GM21619 (cell line): ENCODE data around the gene SUSD1.
A peak's percentile ranks its signal among the peaks of the same experiment; 100 is the strongest.
"Not testable (repeated sequence)": the region's sequence is repeated elsewhere in the genome, so short reads cannot be mapped to it uniquely, and the experiment has no call there.

ENCODE experiments used
- ATAC-seq: cut with Tn5 transposase; IDR thresholded peaks from one replicate; pipeline ENCODE4 v1.9.1; 2021; ENCODE audit not compliant: unreplicated experiment

SUSD1 gene

DNA sequence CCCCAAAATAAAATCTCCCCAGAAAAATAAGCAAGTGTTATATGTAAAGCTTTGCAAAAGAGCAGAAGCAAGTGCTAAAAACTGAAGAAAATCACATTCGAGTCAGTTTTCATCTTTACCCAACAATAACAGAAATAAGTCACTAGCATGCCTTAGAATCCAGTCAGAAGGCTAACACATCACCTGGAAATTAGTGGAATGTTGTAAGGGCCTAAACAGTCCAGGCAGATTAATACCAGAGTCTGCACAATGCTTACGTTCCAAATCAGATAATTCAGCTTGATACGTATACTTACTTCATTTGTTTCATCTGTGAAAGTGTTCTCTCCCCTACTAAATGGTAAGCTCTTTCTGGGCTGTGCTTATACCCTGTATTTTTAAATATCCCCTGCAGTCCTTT is 42.7 kb downstream of the SUSD1 start:
- ATAC-seq = no peak

DNA sequence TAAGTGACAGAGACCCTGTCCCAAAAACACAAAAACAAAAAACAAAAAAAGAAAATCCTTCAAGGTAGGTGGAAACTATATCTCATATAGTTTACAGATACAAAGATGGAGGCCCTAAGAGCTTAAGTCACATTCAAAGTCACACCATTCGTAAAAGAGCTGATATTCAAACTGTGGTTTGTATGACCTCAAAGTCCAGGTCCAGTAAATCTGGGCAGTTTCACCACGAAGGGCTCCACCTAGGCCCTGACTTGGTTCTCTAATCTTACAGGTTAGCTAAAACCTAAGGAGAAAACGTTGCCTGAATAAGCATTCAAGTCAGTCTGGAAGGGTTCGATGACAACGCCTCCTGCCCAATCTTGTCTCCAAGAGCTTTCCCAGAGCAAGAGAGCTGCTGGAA is 44.1 kb downstream of the SUSD1 start:
- ATAC-seq = no peak

DNA sequence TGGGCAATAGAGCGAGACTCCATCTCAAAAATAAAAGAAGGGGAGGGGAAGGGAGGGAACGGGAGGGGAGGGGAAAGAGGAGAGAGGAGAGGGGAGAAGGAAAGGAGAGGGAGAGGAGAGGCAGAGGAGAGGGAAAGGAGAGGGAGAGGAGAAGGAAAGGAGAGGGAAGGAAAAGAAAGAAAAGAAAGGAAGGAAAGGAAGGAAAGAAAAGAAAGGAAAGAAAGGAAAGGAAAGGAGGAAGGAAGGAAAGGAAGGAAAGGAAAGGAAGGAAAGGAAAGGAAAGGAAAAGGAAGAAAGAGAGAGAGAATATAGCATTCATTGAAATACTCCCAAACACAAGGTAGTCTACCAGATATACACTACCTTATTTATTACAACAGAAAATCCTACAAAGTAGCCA is 44.8 kb downstream of the SUSD1 start:
- no peak for ATAC-seq

DNA sequence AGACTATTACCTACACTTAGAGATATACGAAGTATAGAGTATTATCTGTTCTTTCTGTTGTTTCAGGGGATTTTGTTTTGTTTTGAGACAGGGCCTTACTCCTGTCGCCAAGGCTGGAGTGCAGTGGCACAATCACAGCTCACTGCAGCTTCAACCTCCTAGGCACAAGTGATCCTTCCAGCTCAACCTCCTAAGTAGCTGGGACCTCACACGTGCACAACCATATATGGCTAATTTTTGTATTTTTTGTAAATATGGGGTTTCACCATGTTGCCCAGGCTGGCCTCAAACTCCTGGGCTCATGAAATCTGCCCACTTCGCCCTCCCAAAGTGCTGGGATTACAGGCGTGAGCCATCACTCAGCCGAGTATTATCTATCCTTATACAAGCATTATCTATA is 45.9 kb downstream of the SUSD1 start:
- ATAC-seq = no peak

DNA sequence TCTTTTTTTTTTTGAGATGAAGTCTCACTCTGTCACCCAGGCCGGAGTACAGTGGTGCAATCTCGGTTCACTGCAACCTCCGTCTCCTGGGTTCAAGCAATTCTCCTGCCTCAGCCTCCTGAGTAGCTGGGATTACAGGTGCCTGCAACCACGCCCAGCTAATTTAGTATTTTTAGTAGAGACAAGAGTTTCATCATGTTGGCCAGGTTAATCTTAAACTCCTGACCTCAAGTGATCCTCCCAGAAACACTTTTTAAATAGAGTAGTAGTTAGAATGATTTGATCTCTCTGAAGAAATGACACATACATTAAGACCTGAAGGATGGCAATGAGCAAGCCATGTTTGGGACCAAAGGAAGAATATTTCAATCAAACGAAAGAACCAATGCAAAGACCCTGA is 46.7 kb downstream of the SUSD1 start:
- ATAC-seq = not testable (repeated sequence)

DNA sequence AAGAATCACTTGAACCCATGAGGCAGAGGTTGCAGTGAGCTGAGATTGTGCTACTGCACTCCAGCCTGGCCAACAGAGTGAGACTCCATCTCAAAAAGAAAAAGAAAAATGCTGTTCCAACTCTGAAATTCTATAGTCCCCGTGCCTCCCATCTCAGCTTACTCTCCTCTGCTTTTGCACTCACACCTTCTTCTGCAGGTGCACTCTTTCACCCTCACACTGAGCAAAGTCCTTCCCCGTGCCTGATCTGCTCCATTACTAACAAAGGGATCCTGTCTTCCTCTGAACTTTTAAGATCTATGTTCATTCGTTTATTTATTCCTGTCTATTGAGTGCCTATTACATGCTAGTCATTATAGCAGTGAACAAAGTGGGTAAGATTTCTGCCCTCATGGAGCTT is 47.8 kb downstream of the SUSD1 start:
- ATAC-seq = no peak

DNA sequence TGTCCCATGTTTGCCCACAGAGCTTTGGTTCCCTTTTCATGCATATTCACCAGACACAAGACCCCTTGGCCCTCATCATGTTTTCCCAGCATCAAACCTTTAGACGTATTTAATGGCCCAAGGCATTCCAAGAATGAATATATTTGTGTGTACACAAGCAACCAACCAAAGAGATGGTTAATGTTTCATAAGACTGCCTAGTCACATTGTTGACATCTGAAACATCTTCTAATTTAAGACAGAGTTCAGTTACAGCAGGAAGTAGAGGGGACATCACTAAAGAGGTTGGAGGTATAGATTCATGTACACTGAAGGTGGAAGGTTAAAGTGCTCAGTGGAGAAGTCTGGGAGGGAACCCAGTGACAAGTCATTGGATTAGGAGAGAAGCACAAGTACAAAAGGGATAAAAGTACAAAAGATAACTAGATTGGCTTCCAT is 49.1 kb downstream of the SUSD1 start:
- ATAC-seq = peak; percentile 76

DNA sequence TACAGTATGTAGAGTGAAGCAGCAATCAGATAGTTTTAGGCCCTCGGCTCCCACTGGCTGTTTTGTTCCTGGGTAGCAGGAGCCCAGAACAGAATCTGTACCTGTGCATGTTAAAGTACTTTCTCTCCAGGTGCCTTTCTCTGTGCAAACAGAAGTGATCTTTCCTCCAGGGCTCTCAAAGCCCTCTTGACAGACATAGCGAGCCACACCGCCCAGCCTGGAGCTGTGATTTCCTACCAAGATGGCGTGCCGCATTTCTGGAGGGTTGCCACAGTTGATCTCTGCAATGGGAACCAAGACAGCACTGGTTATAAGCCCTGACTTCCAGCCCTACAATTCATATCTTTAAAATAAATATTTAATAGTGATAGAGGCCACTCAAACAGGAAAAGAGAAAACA is 50.9 kb downstream of the SUSD1 start:
- ATAC-seq = no peak

DNA sequence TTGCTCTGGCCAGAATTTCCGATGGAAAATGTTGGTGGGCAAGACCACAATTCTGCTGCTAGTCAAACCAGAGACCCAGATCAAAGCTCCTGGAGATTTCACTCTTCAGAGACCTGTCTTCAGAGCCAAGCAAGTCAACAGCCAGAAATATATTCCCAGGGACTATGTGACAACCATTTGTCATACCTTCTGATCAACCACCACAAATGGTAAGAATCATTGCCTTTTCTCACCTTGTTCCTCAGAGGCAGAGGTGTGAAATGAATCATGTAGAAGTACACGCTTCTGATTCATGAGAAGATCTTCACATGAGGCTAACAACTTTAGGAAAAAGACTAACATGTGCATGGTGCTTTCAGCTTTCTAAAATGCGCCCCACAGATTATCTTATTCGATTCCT is 53.5 kb downstream of the SUSD1 start:
- ATAC-seq = no peak

DNA sequence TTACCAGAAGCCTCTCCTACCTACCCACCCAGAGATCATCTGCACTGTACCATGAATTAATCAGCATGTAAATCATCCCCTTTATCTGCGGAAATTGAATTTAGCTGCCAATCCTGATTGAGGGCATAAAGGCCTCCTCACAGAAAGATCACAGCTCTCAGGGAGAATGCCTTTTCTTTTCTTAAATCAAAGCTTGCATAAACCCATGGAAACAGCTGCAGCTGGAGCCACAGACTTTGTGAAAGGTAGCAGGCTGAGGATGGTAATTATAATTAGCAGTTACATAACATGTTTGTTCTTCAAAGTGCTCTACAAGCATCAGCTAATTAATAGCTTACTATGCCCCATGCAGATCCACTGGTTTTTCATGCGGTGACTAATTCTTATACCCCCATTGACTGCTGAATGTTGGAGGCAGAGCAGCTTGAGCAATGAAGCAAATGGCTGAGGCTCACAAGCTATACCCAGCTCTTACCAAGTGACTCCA is 54.6 kb downstream of the SUSD1 start:
- no peak for ATAC-seq

DNA sequence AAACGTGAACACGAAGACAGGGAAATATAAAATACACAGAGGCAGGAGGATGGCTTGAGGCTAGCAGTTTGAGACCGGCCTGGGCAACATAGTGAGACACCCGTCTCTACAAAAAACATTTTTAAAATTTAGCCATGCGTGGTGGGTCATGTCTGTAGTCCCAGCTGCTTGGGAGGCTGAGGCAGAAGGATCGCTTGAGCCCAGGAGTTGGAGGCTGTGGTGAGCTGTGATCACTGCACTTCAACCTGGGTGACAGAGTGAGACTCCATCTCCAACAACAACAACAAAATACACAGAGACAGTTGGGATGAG is 55.1 kb downstream of the SUSD1 start:
- ATAC-seq = no peak

DNA sequence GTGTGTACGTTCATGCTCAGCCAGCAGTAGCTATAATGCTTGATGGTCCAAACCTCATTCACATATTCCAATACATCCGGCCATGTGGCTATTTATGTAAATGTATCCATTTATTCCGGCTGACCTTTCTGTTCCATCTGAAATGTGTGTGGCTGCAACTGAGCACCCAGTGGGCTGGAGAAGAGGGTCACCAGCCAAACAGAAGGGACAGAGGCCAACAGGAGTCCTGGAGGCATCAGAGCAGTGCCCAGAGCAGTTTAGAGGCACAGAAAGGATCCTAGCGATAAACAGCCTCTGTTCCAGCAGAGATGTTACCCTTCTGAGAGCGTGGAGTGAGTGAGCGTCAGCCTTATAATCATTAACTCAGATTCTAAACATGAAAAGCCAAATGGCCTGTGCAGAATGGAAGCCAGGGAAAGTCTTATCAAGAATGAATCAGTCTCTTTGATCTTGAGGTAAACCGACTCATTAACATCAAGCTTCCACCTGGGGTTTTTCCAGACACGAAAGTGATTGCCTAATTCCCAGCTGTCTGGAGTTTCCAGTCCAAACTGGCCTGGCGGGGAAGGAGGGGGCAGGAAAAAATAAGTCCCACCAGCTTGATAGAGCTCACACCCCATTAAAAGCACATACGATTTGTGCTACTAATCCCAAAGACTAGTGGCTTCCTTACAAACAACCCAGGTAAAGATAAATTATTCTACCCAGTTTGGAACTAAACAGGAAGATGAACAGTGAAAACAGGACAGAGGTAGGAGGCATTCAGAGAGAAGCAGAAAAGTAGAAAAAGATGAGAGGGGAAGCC is 55.7 kb downstream of the SUSD1 start:
- no peak for ATAC-seq

DNA sequence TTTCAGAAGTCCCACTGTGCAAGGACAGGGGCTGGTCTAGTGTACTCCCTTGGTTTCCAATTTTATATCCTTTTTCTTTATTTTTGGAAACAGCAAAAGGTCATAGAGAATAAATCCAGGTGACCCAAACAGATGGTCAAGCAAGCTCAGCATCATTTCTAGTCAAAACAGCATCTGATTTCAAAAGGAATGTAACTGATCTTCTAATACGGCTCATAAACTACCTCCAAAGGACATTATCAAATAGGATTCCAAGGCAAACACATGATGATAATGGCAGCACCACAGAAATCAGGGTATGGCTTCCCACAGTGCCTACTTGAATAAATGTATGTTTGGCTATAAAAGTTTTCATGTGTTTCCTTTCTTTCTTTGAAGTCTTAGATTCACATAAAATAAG is 57.1 kb downstream of the SUSD1 start:
- no peak for ATAC-seq

DNA sequence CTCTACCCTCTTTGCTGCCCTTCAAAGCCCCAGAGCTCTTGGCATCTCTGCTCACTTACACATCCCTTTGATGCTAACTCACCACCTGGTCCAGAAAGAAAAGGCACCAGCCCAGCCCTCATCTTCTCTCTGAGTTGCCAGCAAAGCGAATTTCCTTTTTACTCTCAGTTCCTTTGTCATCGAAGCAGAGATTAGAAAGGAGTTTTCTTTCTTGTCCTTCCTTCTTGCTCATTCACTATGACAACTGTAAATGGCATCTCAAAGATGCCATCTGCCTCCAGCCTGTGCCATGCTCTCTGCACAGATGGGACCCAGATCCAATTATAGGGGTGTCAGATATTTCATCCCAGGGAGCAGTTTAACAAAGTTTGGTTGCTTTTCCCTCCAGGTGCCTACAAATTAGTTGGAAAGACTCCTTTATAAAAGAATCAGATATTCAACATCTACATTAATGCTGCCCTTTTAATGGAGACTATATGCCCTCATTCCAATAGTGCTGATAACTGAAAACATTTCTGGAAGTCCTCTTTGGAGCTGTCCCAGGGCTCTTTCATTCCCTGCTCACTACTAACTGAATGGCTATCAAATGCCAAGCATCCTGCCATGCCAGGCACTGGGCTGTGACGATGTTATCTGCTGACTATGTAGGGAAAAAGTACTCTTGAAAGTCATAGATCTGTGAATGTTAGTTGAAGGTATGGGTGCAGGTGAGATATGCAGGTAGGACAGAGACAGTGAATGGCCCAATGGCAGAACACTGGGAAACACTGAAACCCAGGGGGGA is 58.9 kb downstream of the SUSD1 start:
- no peak for ATAC-seq

DNA sequence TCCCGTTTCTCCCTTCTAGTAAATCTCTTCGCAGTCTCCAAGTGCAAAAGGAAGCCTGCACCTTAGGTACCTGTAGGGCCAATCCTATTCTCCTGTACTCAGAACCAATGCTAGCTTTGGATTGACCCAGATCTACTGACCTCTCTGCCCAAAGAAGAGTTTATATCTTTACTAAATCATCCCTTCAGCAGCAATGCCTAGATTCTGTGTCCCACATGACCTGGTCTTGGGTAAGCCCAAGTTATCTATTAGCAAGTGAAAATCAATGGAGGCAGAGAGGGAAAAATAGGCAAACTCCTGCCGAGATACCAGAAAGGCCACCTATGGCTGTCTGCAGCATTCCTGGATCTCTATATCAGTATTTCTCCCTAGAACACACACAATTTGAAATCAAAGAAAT is 60.0 kb downstream of the SUSD1 start:
- no peak for ATAC-seq

DNA sequence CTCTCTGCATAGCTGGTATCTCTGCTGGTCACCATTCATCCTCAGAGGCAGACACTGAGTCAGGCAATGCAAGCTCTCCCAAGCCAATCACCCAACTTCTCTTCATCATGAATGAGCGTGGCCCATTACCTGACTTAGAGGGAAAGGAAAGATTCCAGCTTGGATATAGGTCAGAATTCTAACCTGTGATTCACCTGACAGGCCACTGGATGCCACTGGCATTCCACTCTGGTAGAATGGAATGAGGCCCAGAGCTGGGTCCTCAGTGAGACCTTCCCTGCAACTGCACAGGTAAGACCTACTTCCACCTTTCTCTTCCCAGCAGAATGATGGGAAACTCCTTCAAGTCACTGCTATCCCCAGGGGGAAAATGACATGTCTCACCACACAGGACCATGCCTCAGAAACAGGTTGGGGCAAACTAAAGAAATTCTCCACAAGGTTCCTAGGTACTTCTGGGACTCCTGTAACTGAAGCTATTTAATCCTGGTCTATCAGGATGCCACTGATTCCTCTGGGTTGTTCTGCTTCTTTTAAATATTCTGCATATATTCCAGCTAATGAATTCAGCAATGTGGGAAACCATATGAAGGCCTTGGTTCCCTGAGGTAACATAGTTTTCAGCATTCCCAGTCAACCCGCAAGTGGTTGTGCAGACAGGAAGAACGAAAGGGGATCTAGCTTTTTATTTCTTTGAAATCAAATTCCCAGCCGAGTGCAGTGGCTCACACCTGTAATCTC is 62.0 kb downstream of the SUSD1 start:
- ATAC-seq = no peak

DNA sequence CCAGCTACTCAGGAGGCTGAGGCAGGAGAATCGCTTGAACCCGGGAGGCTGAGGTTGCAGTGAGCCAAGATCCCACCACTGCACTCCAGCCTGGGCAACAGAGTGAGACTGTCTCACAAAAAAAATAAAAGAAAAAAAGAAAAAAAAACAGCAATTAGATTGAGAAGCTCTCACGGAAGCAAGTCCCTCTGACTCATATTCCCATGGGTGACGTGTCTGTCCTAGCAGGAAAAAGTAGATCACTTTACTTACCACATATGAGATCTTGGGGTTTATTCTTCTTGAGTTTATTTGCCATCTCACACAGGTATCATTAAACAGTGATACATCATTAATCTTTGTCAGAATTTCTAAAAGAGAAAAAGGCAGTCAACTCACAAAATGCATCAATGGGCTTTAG is 62.6 kb downstream of the SUSD1 start:
- ATAC-seq = no peak

DNA sequence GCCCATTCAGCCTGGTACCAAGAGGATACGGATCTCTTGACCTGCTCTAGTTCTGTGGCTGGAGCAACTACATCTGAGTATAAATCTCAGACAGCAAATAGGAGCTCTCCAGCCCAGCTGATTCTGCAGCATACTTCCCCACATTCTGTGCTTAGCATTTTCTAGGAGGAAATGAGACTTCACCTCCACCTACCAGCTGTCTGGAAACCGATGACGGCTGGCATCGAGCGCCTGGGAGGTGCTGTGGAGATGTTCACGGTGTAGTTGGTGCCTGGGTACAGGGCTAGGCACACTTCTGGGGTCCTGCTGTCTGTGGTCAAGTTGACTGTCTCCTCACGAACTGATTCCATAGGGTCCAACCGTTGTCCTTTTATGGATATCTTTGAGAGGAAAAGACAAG is 63.6 kb downstream of the SUSD1 start:
- no peak for ATAC-seq

DNA sequence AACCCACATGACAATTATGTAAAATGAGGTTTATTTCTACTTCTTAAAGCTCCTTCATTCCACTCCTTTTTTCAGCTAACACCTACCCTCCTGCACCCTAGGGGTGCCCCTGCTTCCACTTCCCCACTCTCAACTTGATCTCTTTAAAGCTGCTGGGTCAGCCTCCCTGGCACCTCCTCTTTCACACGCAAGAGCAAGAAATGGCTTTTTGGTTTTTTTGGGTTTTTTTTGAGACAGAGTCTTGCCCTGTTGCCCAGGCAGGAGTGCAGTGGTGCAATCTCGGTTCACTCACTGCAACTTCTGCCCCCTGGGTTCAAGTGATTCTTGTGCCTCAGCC is 64.4 kb downstream of the SUSD1 start:
- no peak for ATAC-seq

DNA sequence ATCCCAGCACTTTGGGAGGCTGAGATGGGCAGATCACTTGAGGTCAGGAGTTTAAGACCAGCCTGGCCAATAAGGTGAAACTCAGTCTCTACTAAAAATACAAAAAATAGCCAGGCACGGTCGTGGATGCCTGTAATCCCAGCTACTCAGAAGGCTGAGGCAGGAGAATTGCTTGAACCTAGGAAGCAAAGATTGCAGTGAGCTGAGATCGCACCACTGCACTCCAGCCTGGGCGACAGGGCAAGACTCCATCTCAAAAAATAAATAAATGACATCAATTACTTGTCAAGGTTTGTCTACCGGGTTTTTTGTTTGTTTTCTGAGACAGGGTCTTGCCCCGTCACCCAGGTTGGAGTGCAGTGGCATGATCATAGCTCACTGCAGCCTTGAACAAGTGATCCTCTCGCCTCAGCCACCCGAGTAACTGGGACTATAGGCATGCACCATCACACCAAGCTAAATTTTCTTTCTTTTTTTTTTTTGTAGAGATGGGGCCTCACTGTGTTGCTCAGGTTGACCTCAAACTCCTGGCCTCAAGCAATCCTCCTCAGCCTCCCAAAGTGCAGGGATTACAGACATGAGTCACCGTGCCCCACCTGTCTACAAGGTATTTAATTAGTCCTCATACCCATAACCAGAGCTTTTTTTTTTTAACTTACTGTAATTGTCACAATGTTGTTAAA is 64.9 kb downstream of the SUSD1 start:
- no peak for ATAC-seq

DNA sequence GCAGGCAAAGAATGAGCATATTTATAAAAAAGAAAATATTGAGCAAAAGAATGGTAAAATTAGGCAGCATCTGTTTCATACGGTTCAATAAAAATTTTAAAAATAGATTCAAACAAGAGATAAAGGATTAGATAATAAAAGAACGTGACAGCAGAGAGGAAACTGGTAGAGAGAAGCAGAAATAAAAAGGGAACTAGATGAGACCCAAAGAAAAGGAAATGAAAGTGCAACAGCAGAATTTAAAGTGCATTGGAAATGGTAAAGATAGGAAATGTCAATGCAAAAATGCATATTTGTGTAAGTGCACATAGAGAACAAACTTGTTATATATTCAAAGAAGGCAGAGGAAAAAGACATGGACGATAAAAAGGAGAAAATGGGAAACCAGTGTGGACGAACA is 70.2 kb downstream of the SUSD1 start:
- no peak for ATAC-seq
